ENCODE measurements around the gene SDR42E2.
"Not testable (repeated sequence)": the region's sequence is repeated elsewhere in the genome, so short reads cannot be mapped to it uniquely, and the experiment has no call there.

SDR42E2 gene

DNA sequence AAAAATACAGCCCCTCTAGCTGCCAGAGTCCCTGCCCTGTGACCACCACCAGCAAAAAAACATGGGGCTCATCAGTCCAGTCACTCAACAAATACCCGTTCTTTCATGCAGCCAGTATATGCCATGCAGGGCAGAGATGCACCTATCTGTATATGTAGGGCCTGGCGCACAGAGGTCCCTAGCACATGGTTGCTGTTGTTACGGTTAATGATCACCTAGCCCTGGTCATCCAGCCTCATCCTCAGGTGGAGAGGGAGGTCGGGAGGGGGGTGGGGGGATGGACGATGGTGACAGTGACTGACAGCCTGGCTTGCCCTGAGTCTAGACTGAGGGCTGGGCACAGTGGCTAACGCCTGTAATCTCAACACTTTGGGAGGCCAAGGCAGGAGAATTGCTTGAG is 1.5 kb downstream of the SDR42E2 start:
- no peak for DNase-seq

DNA sequence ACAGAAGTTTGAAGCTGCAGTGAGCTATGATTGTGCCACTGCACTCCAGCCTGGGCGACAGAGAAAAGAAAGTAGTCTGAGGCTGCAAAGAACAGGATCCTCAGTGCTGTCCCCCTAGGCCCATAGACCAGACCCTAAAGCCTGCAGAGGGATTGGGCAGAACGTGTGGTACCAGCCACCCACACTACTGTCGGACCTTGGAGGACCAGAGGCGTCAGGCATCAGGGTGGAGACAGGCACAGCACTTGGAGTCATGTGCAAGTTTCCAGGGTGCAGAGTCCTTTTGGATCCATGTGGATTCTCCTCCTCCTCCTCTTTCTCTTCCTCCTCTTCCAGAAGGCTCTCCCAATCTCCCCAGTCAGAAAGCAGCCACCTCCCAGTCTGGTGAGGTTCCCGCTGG is 2.2 kb downstream of the SDR42E2 start:
- DNase-seq: no peak

DNA sequence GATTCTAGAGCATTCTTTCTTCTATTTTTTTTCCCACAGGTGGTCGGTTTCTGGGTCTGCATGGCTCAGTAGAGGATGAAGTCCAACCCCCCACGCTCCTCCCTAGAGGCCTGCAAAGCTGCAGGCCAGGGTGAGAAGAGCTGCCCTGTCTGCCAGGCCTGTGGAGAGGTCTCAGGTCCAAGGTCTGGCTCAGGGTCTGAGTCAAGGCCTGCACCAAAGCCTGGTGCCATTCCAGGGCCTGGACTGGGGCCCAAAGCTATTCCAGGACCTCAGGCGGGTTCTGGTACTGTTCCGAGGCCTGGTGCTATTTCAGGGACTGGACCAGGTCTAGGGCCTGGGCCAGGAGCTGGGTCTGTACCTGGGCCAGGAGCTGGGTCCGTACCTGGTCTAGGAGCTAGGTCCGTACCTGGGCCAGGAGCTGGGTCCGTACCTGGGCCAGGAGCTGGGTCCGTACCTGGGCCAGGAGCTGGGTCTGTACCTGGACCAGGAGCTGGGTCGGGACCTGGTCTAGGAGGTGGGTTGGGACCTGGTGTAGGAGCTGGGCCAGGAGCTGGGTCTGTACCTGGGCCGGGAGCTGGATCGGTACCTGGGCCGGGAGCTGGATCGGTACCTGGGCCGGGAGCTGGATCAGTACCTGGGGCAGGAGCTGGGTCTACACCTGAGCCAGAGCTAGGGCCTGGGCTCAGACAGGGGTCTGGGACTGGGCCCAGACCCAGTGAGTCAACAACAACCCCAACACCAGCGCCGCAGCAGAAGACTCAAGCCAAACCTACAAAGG is 3.4 kb downstream of the SDR42E2 start:
- DNase-seq: no peak

DNA sequence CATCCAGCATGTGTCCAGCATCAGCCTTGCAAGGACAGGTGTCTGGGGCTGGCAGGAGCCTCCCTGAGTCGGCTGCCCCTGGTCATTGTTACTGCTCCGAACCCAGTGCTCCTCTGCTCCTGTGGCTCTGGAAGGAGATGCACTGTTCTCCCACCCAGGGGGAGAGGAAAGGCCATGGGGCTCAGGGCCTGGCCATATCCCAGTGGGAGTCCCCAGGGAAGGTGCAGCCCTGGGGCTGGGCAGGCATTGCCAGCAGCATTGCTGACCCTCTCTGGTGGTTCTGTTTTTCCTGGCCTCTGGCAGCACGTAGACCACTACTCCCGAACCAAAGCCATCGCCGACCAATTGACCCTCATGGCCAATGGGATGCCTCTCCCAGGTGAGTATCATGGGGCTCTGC is 9.6 kb downstream of the SDR42E2 start:
- DNase-seq: no peak

DNA sequence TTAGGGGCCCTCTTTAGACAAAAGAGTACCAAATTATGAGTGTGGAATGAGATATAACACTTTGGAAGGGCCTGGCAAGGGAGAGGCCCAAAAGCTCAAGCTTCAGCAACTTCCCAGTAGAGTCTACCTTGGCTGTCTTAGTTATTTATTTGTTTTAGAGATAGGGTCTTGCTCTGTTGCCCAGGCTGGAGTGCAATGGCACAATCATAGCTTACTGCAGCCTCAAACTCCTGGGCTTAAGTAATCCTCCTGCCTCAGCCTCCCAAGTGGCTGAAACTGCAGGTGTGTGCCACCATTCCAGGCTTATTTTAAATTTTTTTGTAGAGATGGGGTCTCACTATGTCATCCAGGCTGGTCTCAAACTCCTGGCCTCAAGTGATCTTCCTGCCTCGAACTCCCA is 10.3 kb downstream of the SDR42E2 start:
- DNase-seq: not testable (repeated sequence)

DNA sequence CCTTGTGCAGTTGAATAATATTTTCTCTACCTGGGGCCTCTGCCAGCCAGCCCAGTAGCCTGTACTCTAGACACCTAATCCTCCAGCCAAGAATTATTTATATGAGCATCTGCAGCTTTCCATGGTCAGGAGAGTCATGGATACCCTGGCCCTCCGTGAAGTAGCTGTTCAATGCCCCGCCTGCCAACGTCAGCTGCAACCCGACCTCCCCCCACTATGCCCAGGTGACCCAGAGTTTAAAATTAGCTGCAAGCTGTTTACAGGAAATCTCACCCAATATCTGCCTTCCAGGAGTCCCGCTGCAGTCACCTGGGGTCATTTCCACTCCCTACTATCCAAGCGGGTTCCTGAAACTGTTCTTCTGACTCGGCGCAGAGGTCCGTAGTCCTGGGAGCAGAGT is 12.3 kb downstream of the SDR42E2 start:
- DNase-seq: no peak

DNA sequence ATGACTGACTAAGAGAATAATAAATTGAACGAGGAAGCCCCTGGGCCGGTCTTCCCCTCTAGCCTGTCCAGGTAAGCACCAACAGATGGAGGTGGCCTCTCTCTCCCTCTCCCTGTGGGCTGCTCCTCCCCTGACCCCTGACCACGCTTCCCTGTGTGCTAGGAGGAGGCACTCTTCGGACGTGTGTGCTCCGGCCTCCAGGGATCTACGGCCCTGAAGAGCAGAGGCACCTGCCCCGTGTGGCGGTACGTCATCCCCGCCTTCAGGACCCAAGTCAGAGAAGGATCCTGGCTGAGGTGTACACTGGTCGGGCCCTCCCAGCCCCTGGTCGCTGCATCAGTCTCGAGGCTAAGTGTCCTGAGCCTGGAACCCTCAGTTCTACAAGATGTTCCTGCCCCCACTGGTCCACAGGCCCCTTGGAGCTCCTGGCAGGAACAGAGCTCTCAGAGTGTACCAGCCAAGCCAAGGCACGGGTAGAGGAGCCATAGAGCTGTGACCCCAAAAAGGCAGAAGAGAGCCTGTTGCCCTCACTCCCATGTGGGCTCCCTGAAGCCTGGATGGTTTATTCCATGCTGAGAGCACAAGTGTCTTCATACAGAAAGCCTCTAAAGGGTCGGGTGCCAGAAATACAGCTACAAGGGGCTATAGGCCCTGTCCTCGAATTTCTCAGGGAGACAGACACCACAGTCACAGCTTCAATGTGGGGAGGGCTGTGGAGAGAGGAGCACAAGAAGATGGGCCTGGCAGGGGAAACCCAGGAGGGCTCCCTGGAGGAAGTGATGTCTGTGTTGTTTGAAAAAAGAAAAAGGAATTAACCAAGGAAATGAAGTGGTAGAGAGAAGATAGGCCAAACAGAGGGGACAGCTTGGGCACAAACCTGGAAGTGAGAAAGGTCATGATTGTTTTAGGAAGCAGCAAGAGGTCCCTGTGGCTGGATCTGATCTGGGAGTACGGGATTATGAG is 15.9 kb downstream of the SDR42E2 start:
- DNase-seq: no peak

DNA sequence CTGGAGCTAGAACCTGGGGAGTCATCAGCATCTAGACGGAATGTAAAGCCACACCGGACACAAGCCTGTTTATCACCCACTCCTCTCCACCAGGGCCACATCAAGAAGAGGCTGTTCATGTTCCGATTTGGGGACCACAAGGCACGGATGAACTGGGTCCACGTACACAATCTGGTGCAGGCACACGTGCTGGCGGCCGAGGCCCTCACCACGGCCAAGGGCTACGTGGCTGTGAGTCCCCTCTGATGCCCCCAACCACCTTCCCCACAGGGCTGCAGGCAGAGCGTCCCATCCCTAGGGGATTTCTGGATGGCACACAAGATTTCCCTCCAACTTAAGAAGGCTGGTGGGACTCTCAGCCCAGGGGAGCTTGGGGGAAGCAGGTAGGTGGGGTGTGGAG is 19.1 kb downstream of the SDR42E2 start:
- DNase-seq: no peak

DNA sequence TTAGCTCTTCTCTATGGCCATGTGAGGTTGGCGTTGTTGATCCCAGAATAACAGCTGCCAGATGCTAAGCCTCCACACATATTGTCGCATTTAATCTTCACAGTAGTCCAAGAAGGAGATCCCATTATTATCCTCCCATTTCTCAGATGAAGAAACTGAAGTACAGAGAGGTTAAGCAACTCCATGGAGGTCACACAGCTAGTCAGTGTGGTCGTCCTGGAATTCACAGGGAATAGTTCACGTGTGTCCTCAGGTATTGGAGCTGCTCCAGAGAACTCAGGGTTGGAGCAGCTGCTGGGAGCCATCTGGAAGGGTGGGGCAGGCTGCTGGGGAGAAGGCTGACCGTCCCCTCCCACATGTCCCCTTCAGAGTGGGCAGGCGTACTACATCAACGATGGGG is 19.5 kb downstream of the SDR42E2 start:
- no peak for DNase-seq

DNA sequence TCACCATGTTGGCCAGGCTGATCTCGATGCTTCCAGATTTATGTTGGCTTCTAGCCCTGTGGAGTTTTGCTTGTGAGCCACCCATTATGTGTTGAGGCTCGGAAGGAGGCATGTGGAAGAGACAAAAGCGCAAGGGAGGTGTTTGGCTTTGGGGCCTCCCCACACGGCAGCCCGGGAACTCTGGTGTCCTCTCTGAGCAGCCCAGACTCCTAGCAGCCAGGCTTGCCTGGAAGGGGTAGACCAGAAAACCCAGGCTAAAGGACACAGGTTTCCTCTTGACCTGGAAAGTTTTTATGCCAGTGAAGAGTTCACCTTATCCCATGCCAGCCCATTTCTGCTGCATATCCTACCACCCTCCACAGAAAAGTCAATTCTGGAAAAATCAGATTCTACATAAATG is 21.0 kb downstream of the SDR42E2 start:
- DNase-seq: no peak

DNA sequence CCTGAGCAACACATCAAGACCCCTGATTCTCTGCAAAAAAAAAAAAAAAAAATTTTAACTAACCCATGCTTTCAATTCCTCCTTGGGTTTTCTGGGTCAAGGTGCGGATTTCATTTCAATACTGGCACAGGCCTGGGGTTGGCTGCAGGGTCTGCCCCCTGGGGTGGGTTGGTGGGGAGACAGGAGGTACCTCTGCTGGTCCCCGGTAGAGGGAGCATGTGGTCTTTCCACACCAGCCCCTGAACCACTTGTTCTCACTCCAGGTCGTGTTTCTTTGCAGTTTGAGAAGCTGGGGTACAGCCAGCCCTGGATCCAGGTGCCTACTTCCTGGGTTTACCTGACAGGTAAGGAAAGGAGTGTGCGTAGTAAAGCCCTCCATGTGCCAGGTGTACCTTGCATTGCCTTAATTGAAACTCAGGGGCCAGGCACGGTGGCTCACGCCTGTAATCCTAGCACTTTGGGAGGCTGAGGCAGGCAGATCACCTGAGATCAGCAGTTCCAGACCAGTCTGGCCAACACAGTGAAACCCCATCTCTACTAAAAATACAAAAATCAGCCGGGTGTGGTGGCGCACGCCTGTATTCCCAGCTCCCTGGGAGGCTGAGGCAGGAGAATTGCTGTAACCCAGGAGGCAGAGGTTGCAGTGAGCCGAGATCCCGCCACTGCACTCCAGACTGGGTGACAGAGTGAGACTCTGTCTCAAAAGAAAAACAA is 21.8 kb downstream of the SDR42E2 start:
- no peak for DNase-seq

DNA sequence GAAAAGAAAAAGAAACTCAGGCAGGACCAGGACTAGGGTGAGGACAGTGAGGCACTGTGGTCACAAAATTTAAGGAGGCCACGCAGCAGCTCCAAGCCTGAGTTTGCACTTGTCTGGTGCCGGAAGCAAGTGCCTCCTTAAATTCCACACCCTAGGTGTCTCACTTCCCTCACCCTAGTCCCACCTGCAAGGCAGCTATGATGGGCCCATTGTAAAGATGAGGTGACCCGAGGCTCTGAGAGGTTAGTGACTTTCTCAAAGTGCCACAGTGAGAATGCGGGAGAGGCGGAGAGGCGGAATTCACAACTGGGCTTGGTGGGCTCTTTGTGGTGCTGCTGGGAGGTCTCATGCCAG is 22.3 kb downstream of the SDR42E2 start:
- DNase-seq: no peak

DNA sequence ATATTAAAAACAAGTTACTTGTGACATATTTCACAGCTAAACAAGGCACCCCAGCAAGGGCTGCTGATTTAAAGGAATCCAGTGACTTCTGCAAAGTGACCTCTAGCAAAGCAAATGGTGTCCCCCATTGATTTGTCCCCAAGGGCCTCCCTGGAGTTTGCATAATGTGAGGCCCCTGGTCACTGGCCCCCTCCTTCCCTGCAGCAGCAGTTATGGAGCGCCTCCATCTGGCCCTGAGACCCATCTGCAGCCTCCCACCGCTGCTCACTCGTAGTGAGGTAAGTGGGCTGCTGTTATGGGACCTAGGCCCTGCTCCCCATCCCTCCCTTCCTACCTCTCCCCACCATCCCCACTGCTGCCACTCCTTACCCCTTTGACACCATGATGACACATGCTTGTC is 24.2 kb downstream of the SDR42E2 start:
- no peak for DNase-seq

DNA sequence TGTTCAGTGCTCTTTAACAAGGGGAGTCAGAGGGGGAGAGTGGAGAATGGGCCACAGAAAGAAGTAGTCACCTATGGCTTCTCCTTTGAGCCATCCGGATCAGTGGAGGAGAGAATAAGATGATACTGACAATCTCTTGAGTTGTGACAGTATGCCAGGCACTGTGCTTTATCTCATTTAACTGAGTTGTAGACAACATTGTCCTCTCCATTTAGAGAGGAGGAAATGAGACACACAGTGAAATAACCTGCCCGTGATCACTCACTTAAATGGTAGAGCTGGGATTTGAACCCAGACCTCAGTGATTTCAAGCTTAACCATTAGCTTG is 25.9 kb downstream of the SDR42E2 start:
- DNase-seq: no peak

DNA sequence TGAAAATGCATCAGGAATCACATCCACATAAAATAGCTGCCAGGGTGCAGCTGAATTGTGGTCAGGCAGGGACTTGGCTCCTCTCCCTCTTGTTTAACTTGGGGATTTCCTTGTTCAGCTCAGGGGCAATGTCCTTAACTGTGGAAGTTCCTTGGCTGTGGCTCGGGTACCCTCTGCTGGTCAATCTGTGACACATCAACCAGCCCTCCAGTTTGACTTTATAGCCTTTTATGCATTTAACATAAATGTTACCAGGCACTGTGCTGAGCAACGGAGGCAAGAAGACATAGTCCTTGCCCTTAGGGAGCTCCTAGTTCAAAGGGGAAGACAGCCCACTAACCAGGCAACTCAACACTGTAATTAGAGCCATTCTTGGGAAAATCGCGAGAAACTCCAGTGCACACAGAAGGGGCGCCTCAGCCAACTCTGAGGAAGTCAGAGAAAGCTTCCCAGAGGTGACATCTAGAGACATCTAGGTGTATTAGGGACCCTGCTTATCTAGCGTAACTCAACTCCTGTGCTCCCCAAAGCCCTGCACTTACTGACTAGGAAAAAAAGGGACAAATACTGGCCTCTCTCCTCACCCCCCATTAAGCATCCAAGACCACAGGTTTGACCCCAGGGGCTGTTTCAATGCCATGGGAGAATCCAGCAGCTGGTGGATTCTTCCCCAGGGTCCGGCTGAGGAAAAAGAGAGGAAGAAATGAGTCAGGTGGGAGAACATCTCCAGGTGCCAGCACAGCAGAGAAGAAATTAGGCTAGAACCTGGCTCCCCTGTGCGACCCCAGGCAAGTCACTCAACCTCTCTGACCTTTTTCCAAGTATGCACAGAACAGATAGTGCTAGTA is 26.5 kb downstream of the SDR42E2 start:
- peak; percentile 53 for DNase-seq

DNA sequence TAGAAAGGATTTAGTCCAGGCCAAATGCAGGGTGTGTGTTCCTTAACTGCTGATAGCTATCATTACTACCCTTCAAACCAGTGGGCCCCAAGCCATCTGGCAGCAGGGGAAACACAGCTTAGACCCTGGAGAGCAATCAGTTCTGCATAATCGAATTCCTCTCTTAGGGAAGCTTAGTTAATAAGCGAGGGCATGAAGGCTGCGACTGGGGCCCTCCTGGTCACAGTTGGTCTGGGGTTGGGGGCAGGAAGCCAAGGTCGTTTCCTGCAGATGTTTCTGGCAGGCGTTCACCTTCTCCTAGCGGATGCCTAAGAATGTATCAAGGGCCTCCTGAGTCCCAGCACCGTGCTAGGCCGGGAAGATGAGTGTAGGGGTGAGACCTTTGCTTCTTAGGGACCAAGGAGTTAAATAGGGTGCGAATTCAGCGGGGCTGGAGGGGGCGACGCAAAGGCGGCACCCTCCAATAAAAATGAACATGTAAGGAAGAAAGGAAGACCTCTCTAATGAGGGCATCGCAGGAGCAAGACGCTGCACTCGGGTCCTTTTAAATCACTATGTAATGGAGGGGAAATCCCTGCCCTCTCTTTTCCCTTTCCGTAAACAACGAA is 27.3 kb downstream of the SDR42E2 start:
- DNase-seq: no peak

DNA sequence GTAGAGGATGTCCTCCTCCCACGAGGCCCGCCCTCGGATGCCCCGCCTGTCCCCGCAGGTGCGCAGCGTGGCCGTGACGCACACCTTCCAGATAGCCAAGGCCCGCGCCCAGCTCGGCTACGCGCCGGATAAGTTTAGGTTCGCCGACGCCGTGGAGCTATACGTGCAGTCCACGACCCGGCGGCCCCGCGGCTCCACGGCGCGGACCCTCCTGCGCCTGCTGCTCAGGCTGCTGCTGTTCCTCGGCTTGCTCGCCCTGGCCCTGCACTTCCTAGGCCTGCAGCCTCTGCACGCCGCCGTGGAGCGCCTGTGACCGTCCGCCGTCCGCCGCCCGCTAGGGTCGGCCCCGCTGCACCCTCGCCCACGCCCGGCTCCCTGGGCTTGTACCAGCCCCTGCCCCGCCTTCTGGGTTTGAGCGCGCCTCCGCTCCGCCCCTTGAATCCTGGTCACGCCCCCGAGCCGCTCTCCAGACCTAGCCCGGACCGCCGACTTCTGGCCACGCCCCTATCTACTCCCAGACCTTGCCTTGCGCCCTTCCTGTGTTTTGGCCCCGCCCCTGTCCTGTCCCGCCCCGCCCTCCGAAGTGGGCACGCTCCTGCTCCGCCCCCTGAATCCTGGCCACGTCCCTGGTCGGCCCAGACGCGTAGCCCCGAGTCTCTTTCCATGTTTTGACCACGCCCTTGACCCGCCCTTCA is 27.9 kb downstream of the SDR42E2 start:
- peak; percentile 89 for DNase-seq

DNA sequence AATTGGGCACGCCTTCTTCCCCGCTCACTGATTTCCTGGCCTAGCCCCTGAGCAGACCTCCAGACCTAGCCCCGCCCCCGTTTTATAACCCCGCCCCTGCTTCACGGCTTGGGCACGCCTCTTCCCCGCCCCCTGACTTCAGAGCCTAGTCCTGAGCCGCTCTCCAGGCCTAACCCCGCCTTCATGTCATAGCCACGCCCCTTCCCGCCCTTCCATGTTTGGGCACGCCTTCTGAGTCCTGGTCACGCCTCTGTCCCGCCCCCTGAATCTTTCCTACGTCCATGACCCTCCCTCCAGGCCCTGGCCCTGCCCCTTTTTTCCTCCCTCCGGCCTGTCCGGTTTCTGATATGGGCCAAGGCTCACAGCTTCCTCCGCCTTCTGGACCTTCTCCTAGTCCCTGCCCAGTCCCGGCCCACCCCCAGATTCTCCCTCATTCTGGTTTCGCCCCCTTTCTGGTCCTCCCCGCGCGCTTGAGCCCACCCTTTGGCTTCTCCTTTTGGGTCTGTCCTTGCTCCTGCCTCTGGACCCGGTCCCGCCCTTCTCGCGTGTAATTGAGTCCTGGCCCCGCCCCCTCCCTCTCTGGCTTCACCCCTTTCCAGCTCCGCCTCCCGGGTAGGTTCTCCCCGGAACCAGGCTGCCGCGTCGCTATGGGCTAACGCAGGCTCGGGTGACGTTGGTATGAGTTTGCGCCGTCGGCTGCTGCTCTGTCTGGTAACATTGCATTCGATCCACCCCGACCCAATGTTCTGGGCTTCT is 28.6 kb downstream of the SDR42E2 start:
- DNase-seq: peak; percentile 99

DNA sequence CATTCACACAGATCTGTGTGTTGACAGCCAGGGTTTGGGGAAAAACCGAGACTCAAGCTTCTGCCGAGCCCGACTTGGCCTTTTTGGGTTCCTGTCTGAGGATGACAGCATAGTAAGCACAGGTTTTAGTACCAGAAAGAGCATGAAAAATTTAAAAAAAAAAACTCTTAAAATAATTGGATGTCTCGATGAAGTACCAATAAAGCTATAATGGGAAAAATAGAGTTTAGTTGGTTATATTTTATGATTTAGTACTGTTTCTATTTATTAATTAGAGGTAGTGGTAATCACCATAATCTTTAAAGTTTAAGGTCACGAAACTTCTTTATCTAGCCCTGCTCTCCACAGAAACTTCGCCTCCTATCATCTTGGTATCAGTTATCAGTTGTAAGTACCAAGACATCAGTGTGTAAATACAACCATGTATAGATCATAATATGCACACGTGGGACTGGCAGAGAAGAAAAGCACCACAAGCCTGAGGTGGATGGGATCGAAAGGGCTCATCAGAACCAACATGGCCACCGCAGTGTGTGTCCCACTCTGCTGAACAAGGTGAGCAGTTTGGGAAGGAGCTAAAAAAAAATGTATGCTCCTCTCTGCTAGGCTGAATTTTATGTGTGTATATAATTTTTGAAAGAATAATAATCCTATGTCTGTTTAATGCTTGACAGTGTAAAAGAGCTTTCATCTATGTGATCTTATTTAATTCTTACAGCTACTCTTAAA is 29.4 kb downstream of the SDR42E2 start:
- DNase-seq: no peak
